Measurements from ENCODE around the gene MRTFA. TPM values are rescaled to one million over a fixed set of nuclear protein-coding genes. Genes with fewer than 3 reads are reported as not detected.
A peak's percentile ranks its signal among the peaks of the same experiment; 100 is the strongest.

The MRTFA gene
- polyA plus RNA-seq, 4 donors = 11.9 to 20.0 (median 14.1) TPM

DNA sequence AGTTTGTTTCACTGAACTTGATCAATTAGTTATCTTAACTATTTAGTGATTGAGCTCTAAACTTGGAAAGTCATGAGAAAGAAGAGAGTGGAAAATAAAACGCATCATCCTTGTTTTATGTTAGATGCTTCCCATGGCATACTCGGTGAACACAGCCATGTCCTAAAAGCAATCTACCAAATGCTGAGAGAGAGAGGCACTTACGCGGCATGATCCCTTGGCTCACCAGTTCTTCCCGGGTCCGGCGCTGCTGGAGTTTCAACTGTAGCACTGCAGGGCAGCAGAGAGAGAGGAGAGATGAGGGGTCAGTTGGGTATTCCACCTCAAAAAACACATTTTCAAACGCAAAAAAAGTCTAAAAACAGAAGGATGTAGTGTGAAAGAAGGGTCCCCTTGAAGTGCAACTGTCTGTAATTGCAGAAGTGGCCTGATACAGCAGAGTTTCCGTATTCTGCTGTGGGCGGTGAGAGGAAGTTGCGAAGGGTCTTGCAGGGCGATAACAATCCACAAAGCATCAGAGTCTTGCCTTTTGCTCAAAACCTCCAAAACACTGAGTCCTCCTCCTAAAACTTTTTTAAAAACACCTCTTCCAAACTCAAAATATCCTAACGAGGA lies 173.4 kb downstream of the MRTFA start:
- DNase-seq (peak in 1 of 2 donors; percentile 20), FAIRE-seq (no peak)
- peak overlapping the region; percentile 10 to 40 (median 31) for H3K4me3 ChIP-seq (ENCODE audit: low read depth in 1 of 3, low read length in 3 of 3)
- no peaks in the 10 kb centered on the region for H3K9me3 ChIP-seq (ENCODE audit: control insufficient read depth in 2 of 2, insufficient read depth in 1 of 2, low read depth in 1 of 2, low read length in 1 of 2)
- WGBS, 3 donors = 60 to 89% (median 70%) methylated on average over 13 of the region's 13 CpGs
- H3K4me1 ChIP-seq (ENCODE audit: control insufficient read depth in 3 of 3, insufficient read depth in 2 of 3, low read depth in 1 of 3, low read length in 2 of 3) = peaks cover 0 to 4% (median 2%) of the 10 kb centered on the region in 3 donors
- no peaks in the 10 kb centered on the region for H3K27me3 ChIP-seq (ENCODE audit: control insufficient read depth in 3 of 3, insufficient read depth in 3 of 3, low read length in 3 of 3)
- H3K36me3 ChIP-seq (ENCODE audit: control insufficient read depth in 3 of 3, insufficient read depth in 2 of 3, low read depth in 1 of 3, low read length in 3 of 3) = peaks cover 0 to 7% (median 0%) of the 10 kb centered on the region in 3 donors
- peak overlapping the region in 2 of 3 donors; percentile 25 to 79 for H3K27ac ChIP-seq (ENCODE audit: low read depth in 1 of 3, low read length in 2 of 3)

DNA sequence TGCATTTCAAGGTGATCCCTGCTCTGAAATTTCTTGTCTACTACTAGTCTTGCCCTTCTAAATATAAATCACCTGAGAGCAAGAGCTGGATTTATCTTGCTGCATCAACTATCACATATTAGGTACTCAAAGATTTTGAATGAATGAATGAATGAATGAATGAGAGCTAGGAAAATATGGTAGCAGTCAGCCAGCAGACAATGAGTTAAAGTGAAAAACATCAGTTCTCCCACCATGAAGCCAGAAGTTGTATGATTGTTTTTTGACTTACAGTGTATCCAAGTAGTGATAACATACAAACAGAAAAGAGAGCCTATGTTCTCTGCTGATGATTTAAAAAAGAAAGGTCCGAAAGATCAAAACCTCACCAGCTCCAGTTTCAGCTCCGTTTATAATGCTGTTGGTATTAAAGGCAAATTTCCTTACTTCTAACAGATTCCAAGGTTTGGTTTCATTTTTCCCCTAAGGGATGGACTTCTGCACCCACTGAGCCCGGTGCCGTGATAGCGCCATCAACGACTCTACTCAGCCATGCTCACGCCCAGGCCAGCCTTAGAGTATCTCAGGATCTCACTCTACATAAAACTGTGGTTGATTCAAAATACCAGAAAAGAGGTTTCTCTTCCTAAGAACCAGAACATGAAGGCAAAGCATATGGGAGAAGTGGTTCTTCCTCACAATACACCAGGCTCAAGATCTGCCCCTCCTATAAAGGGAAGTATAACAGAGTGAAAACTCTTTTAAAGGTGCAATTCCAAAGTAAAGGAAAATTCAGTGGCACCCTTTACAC lies 174.1 kb downstream of the MRTFA start:
- peak overlapping the region in 1 of 3 donors; percentile 22 for H3K27ac ChIP-seq (ENCODE audit: low read depth in 1 of 3, low read length in 2 of 3)
- H3K36me3 ChIP-seq (ENCODE audit: control insufficient read depth in 3 of 3, insufficient read depth in 2 of 3, low read depth in 1 of 3, low read length in 3 of 3) = peaks cover 0 to 7% (median 0%) of the 10 kb centered on the region in 3 donors
- 16 to 31% (median 25%) methylated on average over 7 of the region's 7 CpGs for WGBS, 3 donors
- H3K4me1 ChIP-seq (ENCODE audit: control insufficient read depth in 3 of 3, insufficient read depth in 2 of 3, low read depth in 1 of 3, low read length in 2 of 3) = peaks cover 0 to 4% (median 2%) of the 10 kb centered on the region in 3 donors
- H3K4me3 ChIP-seq (ENCODE audit: low read depth in 1 of 3, low read length in 3 of 3) = peak overlapping the region in 1 of 3 donors; percentile 31
- no peaks in the 10 kb centered on the region for H3K9me3 ChIP-seq (ENCODE audit: control insufficient read depth in 2 of 2, insufficient read depth in 1 of 2, low read depth in 1 of 2, low read length in 1 of 2)
- no peak for FAIRE-seq
- H3K27me3 ChIP-seq (ENCODE audit: control insufficient read depth in 3 of 3, insufficient read depth in 3 of 3, low read length in 3 of 3) = no peaks in the 10 kb centered on the region
- DNase-seq = peak; percentile 62 to 73

DNA sequence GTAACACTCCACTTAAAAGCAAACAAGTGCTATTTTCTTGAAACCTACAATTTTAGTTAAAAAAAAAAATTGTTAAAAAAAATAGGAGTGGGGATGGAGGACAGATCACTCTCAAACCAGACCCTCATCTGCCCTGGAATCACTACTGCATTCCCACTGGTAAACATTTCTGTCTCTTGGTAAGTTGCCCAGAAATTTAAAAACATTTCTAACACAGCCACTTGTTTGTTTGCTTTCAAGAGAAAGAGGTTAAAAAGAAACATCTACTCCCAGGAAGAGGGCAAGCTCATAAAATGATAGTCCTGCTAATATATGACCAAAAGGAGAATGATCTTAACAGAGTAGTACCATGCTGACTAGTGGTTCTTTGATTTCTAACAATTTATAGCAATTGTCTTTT lies 182.8 kb downstream of the MRTFA start:
- DNase-seq = no peak
- H3K27me3 ChIP-seq (ENCODE audit: control insufficient read depth in 3 of 3, insufficient read depth in 3 of 3, low read length in 3 of 3) = no peaks in the 10 kb centered on the region
- peaks cover 0 to 3% (median 0%) of the 10 kb centered on the region in 3 donors for H3K36me3 ChIP-seq (ENCODE audit: control insufficient read depth in 3 of 3, insufficient read depth in 2 of 3, low read depth in 1 of 3, low read length in 3 of 3)
- H3K4me1 ChIP-seq (ENCODE audit: control insufficient read depth in 3 of 3, insufficient read depth in 2 of 3, low read depth in 1 of 3, low read length in 2 of 3) = peaks cover 0 to 3% (median 0%) of the 10 kb centered on the region in 3 donors
- FAIRE-seq = no peak
- H3K9me3 ChIP-seq (ENCODE audit: control insufficient read depth in 2 of 2, insufficient read depth in 1 of 2, low read depth in 1 of 2, low read length in 1 of 2) = no peaks in the 10 kb centered on the region
- no peak overlapping the region for H3K27ac ChIP-seq (ENCODE audit: low read depth in 1 of 3, low read length in 2 of 3)
- no peak overlapping the region for H3K4me3 ChIP-seq (ENCODE audit: low read depth in 1 of 3, low read length in 3 of 3)

DNA sequence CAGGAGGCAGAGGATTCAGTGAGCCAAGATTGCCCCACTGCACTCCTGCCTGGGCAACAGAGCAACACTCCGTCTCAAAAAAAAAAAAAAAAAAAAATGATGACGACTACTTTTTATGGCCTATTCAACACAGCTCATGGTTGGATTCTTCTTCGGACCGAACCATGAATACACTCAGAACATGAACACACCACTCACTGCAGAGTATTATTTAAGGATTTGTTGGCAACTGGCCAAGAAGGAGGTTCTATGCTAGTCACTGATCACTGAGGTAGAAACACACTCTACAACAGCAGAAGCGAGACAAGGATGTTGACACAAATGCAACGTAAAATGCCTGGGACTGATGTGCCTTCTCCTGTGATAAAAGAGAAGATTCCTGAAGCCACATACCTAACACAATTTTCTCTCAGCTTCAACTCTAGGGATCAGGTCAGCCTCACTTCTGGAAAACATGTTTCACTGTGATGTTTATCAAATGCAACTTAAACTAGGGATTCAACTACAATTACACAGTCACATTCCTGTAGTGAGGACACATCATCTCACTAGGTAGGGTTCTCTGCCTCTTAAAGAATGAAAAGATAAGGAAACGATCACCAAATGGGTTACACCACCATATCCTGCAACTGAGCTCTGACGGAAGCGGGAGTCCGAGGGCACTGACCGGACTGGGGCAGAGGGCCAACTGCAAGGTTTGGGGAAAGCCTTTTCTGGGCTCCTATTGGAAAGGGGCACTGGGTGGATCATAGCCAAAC lies 183.6 kb downstream of the MRTFA start:
- Histone ChIP-seq H3K4me3 (ENCODE audit: low read depth in 1 of 3, low read length in 3 of 3) (no peak overlapping the region), H3K27me3 (ENCODE audit: control insufficient read depth in 3 of 3, insufficient read depth in 3 of 3, low read length in 3 of 3) (no peaks in the 10 kb centered on the region), H3K9me3 (ENCODE audit: control insufficient read depth in 2 of 2, insufficient read depth in 1 of 2, low read depth in 1 of 2, low read length in 1 of 2) (no peaks in the 10 kb centered on the region), H3K27ac (ENCODE audit: low read depth in 1 of 3, low read length in 2 of 3) (peak overlapping the region in 1 of 3 donors; percentile 21), H3K36me3 (ENCODE audit: control insufficient read depth in 3 of 3, insufficient read depth in 2 of 3, low read depth in 1 of 3, low read length in 3 of 3) (peaks cover 0 to 3% (median 0%) of the 10 kb centered on the region in 3 donors), H3K4me1 (ENCODE audit: control insufficient read depth in 3 of 3, insufficient read depth in 2 of 3, low read depth in 1 of 3, low read length in 2 of 3) (peaks cover 0 to 3% (median 0%) of the 10 kb centered on the region in 3 donors)
- DNase-seq (no peak), FAIRE-seq (no peak)
- 81 to 90% (median 86%) methylated on average over 11 of the region's 11 CpGs for WGBS, 3 donors

GRCh38 chr22:40451210-40451609 lies 185.3 kb downstream of the MRTFA start:
- no peak for FAIRE-seq
- H3K4me3 ChIP-seq (ENCODE audit: low read depth in 1 of 3, low read length in 3 of 3) = no peak overlapping the region
- H3K27ac ChIP-seq (ENCODE audit: low read depth in 1 of 3, low read length in 2 of 3) = no peak overlapping the region
- no peaks in the 10 kb centered on the region for H3K9me3 ChIP-seq (ENCODE audit: control insufficient read depth in 2 of 2, insufficient read depth in 1 of 2, low read depth in 1 of 2, low read length in 1 of 2)
- WGBS, 3 donors = 66 to 93% (median 84%) methylated on average over 8 of the region's 8 CpGs
- DNase-seq = no peak
- peaks cover 0 to 3% (median 0%) of the 10 kb centered on the region in 3 donors for H3K36me3 ChIP-seq (ENCODE audit: control insufficient read depth in 3 of 3, insufficient read depth in 2 of 3, low read depth in 1 of 3, low read length in 3 of 3)
- peaks cover 0 to 3% (median 0%) of the 10 kb centered on the region in 3 donors for H3K4me1 ChIP-seq (ENCODE audit: control insufficient read depth in 3 of 3, insufficient read depth in 2 of 3, low read depth in 1 of 3, low read length in 2 of 3)
- H3K27me3 ChIP-seq (ENCODE audit: control insufficient read depth in 3 of 3, insufficient read depth in 3 of 3, low read length in 3 of 3) = no peaks in the 10 kb centered on the region

- H3K27ac ChIP-seq (ENCODE audit: low read depth in 1 of 3, low read length in 2 of 3) = no peak overlapping the region
- peaks cover 0 to 3% (median 0%) of the 10 kb centered on the region in 3 donors for H3K4me1 ChIP-seq (ENCODE audit: control insufficient read depth in 3 of 3, insufficient read depth in 2 of 3, low read depth in 1 of 3, low read length in 2 of 3)
- no peaks in the 10 kb centered on the region for H3K9me3 ChIP-seq (ENCODE audit: control insufficient read depth in 2 of 2, insufficient read depth in 1 of 2, low read depth in 1 of 2, low read length in 1 of 2)
- H3K4me3 ChIP-seq (ENCODE audit: low read depth in 1 of 3, low read length in 3 of 3) = no peak overlapping the region
- H3K36me3 ChIP-seq (ENCODE audit: control insufficient read depth in 3 of 3, insufficient read depth in 2 of 3, low read depth in 1 of 3, low read length in 3 of 3) = peaks cover 0 to 3% (median 0%) of the 10 kb centered on the region in 3 donors
- H3K27me3 ChIP-seq (ENCODE audit: control insufficient read depth in 3 of 3, insufficient read depth in 3 of 3, low read length in 3 of 3) = no peaks in the 10 kb centered on the region
- 82 to 99% (median 93%) methylated on average over 3 of the region's 3 CpGs for WGBS, 3 donors
- DNase-seq = no peak
- FAIRE-seq = no peak
Measured at GRCh38 chr22:40450616-40451015, 185.9 kb downstream of the MRTFA start.

DNA sequence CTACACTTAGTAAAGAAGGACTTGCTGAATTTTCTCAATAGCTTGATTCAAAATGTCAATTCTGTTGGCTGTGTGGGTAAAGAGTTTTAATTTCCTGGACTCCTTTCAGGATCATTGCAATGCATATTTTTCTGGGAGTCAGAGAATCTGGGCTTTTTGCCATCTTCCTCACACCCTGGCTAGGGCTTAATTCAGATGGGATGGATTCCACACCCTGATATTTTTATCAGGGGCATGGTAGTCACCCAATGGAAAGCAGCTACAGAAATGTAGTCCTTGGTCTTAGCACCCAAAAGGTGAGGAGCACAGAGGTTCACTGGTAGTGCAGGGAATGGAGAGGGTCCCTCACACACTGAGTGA lies 186.9 kb downstream of the MRTFA start:
- Histone ChIP-seq H3K4me3 (ENCODE audit: low read depth in 1 of 3, low read length in 3 of 3) (no peak overlapping the region), H3K9me3 (ENCODE audit: control insufficient read depth in 2 of 2, insufficient read depth in 1 of 2, low read depth in 1 of 2, low read length in 1 of 2) (peaks cover 0 to 3% of the 10 kb centered on the region in 2 donors), H3K36me3 (ENCODE audit: control insufficient read depth in 3 of 3, insufficient read depth in 2 of 3, low read depth in 1 of 3, low read length in 3 of 3) (peaks cover 0 to 3% (median 3%) of the 10 kb centered on the region in 3 donors), H3K27ac (ENCODE audit: low read depth in 1 of 3, low read length in 2 of 3) (no peak overlapping the region), H3K27me3 (ENCODE audit: control insufficient read depth in 3 of 3, insufficient read depth in 3 of 3, low read length in 3 of 3) (no peaks in the 10 kb centered on the region), H3K4me1 (ENCODE audit: control insufficient read depth in 3 of 3, insufficient read depth in 2 of 3, low read depth in 1 of 3, low read length in 2 of 3) (peaks cover 0 to 3% (median 0%) of the 10 kb centered on the region in 3 donors)
- no peak for FAIRE-seq
- DNase-seq = no peak

DNA sequence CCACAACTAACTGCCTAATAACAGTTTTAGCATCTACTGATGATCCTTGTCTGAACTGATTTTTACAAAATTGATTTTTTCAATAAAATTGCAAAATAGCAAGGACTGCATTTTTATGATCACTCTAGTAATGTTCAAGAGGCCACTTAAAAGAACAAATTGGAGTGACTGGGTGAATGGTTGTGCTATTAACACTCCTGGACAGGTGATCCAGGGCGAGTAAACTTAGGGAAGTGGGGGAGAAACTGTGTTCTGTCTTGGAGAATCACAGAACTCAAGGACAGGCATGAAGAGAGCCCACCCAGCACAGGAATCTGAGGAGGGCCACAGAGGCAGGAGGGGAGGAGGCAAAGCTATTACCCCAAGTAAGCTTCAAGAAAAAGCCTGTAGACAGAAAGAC lies 190.3 kb downstream of the MRTFA start:
- Histone ChIP-seq H3K4me3 (ENCODE audit: low read depth in 1 of 3, low read length in 3 of 3) (no peak overlapping the region), H3K4me1 (ENCODE audit: control insufficient read depth in 3 of 3, insufficient read depth in 2 of 3, low read depth in 1 of 3, low read length in 2 of 3) (peaks cover 0 to 6% (median 0%) of the 10 kb centered on the region in 3 donors), H3K9me3 (ENCODE audit: control insufficient read depth in 2 of 2, insufficient read depth in 1 of 2, low read depth in 1 of 2, low read length in 1 of 2) (peaks cover 0 to 6% of the 10 kb centered on the region in 2 donors), H3K27me3 (ENCODE audit: control insufficient read depth in 3 of 3, insufficient read depth in 3 of 3, low read length in 3 of 3) (no peaks in the 10 kb centered on the region), H3K36me3 (ENCODE audit: control insufficient read depth in 3 of 3, insufficient read depth in 2 of 3, low read depth in 1 of 3, low read length in 3 of 3) (peaks cover 0 to 4% (median 0%) of the 10 kb centered on the region in 3 donors), H3K27ac (ENCODE audit: low read depth in 1 of 3, low read length in 2 of 3) (no peak overlapping the region)
- FAIRE-seq = no peak
- WGBS, 3 donors = 93 to 100% (median 100%) methylated on average over 1 of the region's 1 CpG
- no peak for DNase-seq

Data from small intestine (tissue), 7 donors.